COLO829 (cell line): ENCODE measurements around the gene C1QTNF5.

Source experiments
- DNase-seq: peaks from one replicate; pipeline ENCODE4 v3.0.0; 2012; ENCODE audit warnings: low spot score

The C1QTNF5 gene

DNA sequence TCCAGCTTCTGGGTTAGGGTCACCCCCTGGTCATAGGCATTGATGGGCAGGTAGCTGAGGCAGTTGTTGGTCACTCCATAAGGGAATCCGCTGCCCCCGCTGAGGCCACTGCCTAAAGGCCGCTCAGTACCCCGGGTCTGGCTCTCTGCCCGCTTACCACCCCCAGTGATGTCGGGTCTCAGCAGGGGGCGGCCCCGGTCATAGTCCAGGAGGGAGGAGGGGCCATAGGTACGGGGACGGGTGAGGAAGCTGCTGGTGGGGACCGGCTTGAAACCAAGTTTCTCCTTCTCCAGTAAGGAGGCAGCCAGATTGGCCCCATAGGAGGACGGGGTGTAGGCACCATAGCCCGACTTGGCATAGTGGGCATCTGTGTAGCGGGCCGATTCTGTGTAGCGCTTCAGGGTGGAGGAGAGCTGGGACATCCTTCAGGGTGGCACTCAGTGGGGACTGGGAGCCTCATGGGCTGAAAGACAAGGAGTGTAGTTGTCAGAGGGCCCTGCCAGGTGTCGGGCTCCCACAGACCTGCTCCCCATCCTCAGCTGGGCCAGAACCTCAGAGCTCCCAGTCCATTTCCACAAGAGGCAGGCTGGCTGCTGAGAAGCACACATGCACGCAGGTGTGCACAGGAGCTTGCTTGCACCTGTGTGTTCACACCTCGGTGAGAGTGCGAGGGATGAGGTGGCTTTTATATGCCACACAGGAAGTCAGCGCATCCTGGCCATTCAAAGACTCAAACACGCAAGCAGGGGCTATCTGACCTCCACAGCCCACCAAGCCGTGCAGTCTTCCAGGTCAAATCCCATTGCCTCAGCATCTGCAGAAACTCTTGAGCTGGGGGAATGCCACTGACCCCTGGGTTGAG is 32.6 kb upstream of the C1QTNF5 start:
- DNase-seq = no peak

DNA sequence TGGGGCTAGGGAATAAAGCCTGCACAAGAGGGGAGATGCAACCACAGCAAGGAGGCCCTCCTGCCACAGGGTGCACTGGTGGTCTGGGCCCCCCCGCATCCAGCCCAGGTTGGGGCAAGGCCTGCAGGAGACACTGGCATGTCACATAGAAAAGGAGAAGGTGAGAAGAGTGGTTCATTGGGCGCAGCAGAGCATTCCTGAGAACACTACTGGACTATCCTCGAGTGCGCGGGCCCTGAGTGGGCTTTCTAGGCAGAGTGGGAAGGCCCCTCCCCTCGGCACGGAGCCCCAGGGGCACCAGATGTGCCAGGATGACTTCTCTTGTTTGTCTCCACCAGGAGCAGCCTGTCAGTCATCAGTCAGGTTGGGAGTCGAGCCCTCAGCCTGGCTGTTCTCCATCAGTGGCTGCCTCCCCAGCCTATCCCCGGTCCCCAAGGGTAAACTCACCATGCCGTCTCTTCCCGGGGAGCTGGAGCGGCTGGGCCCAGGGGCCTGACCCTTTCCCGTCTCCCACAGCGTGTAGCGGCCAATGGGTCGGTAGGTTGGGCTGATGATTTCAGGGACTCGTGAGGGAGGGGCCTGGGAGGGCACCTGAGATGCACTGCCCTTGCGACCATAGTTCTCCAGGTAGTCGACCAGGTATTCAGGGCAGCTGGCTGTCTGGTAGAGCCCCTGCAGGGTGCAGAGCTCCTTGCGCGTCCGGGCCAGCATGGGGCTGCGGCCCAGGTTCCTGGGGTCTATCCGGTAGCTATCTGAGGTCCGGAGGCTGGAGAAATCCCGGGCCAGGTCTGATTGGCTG is 31.8 kb upstream of the C1QTNF5 start:
- no peak for DNase-seq

DNA sequence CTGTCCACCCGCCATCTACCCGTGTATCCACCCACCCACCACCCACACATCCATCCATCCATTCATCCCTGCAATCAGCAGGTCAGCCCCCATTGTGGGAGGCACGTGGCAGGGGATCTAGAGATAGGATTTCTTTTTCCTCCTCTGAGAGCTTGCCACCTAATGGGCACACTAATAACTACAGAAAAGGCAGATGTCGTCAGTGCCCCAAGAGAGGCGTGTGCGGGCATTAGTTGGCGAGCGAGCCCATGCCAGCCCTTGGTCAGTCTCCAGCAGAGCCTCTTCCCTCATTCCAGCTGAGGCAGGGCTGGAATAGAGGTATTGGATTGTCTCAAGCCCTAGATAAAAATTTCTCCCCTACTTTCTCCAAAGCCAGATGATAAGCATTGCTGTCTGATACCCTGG is 31.1 kb upstream of the C1QTNF5 start:
- no peak for DNase-seq

DNA sequence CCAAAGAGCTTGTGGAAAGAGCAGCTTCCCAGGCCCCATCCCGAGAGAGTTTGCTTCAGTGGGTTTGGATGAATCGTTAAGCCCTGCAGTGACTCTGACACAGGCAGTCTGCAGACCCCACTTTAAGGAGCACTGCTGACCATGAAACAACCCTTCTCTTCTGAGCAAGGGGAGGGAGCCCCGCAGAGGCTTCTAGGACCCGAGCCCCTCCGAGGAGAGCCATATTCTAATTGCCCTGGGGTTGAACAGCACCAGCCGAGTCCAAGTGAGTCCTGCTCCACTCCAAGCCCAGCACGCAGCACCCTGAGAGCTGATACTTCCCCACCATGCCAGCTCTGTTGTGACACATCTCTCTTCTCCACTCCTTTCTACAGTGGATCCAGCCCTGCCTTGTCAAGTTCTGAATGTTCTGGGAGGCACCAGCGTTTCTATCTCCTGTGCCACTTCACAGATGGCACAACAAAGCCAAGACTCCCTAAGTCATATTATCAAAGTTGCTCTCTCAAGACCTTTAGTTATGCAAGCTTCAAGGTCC is 30.5 kb upstream of the C1QTNF5 start:
- no peak for DNase-seq

DNA sequence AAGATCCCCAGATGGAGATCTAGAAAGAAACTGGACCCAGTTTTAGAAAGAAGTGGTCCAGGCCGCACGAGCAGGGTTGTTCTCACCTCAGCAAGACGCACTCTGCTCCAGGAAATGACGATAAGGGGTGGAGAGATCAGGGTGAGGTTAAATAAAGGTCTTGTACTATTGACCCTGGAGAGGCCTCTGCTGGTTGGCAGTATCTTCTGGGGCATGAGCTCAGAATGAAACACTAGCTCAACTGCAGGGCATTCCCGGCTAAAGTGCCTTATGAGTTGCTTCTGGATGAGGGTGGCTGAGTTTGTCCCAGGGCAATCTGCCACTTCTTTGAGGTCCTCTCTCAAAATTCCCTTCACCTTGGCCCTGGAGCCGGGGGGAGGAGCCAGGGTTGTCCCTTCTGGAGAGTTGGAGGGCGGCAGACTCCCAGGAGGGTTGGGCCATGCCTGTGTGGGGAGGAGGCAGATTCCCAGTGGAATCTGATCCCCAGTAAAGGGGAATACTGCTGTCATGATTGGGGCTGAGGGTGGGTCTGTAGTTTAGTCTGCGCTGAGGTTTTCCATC is 29.9 kb upstream of the C1QTNF5 start:
- DNase-seq = no peak

DNA sequence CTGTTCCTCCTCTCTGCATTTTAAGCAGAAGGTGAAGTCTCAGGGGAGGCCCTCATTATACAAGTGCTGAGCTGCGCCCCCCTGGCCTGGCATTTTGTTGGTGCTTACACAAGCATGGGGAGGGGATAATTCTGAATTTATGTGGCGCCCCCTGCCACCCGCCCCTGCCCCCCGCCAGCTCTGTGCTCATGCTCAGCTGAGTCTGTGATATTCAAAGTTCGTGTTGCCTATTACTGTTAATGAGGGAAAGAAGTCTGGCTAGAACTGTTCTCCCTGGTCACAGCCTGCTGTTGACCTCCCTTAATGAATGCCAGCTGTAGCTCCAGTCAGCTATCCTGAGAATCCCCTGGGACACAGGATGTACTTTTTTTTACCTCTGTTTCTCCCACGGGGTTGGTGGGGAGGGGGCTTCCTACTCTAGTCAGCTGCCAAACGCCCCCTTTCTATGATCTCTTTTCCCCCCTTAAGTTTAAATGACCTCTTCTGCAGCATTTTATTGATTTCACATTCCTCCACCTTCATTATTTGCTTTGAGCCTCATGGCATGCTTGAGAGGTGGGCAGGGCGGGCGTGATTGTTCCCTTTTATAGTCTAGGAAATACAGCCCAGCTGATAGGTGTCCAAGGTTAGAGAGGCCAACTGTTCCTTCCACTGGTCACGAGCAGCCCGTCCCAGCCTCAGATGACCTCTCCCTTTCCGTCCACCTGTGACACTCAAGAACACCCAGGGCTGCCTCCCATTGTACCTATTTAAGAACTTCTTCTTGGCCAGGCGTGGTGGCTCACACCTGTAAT is 28.6 kb upstream of the C1QTNF5 start:
- DNase-seq = no peak

DNA sequence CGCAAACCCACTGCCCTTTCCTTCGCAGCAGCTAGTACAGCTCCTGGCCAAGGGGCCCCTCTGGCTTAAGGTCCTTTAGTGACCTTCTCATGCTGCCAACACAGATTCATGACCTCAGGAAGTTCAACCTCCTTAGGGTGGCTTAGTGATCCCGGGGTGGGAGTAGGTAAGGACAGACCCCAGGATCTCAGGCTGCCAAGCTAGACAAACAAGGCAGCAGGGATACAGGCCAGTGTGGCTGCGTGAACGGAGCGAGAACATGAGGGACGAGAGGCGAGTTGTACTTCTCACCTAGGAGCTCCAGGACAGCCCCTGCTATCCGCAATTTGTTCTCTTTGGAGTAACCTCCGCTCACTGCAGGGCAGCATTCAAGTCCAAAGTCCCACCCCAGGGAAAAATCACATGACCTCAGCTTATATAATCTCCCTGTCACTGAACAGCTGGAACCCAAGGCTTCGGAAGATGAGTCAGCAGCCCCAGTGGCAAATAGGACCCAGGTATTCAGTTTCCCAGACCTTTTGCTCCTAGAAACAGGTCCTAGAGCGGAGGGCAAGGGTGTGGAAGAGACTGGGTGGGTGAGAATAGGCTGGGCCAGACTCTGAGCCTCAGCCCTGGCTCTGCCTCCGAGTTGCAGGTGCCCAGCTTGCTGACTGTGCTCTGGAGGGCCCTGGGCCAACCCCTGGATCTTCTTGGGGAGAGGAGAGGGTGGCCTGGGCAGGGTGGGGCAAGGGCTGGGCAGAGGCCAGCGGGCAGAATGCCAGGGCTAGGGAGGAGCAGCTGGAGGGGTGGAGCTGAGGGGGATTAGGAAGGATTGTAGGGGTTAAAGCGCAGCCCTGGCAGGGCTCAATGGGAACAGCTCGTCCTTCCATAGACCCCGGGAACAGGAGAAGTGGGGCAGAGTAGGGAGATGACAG is 27.7 kb upstream of the C1QTNF5 start:
- no peak for DNase-seq

DNA sequence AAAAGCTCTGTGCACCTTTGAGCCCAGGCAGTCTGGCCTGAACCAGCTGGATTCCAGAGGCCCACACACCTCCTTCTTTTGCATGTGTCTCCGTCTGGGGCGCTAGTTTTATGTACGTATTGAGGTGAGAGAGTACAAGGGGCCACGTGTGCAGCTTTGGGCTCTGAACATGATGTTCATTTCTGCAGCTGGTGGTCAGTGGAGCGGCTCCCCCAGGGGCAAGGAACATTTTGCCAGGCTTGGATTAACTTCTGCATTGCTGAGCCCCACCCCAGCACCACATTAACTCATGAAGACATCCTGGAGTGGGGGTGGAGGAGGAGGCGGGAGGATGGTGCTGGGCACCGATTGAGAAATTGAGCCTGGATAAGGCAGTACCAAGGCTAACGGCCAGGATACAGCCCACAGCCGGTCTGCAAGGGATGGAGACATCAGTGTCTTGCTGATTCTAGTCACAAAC is 27.0 kb upstream of the C1QTNF5 start:
- DNase-seq = no peak

DNA sequence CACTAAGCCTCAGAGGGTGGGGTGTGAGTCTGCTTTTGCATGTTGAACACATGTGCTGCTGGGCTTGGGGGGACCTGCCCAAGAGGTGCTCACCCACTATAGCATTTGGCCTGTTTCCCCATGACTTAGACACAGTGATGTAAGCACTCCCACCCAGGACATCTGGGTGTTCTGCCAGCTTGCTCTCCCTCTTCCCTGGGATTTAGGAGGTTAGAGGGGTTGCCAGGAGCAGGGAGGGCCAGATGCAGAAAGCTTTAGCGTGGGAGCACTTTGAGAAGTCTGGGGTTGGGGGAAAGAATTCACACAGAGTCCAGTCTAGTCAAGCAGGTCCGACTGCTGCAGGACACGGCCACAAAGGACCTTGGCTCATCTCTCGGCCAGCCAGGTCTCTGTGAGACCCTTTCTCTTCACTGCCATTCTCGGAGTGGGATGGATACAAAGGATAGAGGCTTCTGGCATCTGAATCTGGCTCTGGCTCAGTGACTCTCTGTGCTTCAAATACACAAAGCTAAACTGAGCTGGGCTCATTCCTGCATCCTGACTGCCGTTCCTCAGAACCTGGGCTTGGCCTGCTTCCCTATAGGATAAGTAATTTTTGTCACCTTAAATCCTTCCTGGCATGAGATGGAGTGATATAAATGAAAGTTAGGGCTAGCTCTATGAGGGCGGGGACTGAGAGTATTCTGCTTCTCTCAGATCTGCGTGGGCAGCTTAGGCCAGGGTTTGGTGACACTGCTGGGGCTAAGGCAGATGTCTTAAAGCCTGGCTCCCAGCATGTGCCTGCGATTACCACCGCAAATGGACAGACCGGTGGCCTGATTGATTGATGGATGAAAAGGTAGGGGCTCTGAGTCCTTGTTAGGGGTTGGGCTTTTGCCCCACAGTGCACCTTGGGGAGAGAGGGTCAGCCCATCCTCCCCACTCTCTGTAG is 26.3 kb upstream of the C1QTNF5 start:
- no peak for DNase-seq

DNA sequence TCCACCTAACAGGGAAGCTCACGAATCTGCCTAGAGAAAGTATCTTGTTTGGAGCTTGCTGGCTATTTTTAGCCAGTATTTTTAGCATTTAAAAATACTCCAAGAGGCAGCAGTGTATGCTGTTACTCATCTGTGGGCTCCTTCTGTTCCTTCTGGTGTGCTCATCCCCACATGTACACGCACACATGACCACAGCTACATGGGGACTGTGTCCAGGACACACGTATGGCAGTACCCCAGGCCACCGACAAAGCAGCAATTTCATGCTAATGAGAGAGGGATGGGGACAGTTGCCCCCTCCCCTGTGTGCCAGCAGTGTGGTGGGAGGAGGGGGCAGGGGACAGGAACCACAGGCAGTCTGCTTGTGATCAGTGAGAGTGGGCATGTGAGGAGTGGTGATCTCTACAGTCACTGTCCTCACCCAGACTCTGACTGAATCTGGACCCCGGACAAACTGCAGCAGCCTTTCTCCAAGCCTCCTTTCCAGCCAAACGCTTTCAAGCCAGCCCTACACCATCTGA is 24.4 kb upstream of the C1QTNF5 start:
- no peak for DNase-seq

DNA sequence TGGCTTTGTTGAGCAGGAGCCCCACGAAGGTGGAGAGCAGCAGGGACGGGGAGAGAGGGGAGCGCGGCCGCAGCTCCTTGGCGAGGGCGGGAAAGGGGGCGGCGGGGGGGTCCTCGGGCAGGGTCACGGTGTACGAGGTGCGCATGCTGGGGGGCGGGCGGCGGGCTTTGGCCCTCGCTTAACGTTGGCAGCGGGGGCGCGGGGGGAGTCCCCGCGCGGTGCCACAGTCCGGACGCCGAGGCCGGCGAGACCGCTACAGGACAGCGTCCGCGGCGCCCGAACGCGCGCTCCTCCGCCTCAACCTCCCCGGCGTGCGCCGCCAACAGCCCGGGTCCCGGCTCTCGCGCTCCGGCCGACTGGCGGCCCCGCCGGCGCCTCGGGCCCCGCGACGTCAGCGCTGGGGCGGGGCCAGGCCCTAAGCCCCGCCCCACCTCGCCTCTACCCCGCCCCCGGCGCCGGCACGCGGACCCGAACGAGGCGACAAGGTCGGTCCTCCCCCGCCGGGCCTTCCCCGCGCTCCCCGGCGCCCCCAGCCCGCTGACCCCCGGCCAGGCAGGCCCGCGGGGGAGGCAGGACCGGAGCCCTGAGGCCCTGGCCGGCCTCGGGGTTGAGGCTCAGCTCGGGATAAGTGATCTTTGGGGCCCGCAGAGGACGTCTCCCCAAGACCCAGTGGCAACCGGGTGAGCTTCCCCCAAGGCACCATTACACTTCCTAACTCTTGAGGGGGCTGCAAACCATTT is 23.3 kb upstream of the C1QTNF5 start:
- no peak for DNase-seq

DNA sequence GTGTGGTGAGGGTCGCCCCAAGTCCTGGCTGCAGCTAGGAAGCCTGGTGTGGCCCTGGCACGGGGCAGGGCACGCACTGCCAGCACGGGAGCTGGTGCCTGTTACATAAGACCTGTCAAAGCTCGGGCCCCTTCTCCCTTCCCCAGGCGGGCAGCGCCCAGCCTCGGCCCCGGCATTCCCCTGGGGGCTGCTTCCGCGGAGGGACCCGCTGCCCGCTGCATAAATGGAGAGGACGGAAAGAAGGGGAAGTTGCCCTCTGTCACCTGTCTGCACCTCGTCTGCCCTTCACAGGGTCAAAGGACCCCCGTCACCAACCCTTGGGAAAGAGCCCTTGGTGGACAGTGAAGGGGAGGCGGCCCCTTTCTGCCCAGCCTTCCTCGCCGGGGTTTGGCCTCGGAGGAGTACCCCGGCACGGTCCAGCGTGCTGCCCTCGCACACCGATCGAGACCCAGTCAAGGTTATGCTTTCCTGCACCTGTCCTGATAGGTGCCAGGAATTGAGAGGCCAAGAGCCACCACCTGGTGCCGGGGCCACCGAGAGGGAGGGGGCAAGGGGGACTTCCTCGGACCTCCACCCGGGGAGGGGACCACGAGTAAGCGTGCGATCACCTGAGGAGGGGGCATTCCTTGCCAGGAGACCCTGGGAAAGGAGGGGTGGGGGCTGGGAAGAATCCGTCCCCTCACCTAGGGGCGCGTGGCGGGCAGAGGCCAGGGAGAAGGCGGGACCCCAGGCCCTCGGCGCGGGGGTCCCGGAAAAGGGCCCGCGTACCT is 22.6 kb upstream of the C1QTNF5 start:
- no peak for DNase-seq

DNA sequence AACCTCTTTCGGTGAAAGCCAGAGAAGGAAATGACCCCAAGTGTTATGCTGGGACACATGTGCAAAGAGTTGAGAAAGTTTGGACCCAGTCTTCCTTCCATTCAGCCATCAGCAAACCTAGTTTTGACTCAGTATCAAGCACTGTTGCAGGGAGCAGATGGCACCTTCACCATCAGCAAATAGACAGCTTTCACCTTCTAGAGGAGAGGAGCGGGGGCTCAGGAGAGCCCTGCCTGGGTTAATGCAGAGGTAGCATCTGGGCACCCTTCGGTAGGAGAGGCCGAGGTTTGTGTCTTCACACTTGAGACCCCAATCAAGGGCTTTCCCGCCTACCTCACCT is 22.0 kb upstream of the C1QTNF5 start:
- DNase-seq = no peak

DNA sequence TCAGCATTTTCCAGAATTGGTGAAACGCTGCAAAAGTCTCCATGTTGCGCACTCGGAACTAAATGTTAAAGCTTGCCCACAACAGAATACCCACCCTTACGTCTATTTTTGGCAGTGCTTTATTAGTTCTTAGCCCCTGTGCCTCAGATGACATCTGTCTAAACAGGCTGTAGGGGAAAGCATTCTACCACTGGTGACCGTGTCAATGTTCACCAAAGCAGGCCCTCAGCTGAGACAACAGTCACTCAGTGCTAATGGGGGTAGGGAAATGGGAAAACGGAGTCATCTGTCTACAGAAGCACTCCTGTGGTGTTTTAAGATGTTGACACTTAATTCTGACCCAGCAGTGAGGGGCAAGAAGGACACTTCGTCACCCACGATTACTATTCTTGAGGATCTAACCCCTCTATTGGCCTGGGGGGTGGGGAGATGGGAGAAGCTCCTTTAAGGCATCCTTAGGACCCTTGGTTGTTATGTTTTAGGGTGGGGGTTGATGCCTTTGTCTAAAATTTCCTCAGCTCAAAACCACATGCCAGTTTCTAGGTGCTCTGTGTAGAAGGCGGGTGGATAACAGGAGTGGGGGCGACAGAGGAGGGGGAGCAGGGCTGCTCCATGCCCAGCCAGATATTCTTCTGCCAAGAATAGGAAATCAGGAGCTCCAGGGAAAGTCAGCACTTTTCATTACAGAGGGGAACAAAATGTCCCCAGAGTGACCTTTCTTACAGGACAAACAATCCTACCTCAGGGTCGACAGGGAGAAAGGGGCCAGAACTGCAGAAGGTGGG is 21.4 kb upstream of the C1QTNF5 start:
- DNase-seq = no peak

DNA sequence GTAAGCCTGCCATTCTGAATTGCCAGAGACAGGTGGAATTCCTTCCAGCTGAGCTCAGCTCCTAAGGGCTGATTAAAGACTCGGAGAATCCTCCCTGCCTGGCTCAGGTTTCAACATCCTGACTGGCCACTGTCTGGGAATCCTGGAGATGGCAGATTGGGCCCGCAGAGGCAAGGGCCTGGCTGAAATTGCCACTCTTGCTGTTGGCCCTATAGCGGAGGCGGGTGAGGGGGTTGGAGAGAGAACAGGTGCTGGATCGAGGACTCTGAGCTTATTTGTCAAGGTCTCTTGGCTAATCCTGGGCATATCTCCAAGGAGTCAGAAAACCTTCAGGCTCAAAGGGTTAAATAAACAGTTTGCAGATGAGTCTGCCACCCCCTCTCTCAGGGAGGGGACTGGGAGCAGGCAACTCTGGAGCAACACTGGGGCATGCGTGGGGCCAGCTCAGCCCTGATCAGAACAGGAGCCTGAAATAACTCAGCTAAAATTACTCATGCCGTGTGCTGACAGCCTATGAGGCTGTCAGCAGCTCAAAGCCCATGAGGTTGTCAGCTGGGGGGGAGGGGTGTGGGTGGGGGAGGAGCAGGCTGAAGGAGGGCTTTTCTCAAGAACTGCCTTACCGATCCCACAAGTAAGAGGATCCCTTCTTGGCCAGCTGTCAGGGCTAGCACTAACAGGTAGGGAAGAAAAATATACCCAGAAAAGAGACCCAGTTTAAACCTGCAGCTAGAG is 20.5 kb upstream of the C1QTNF5 start:
- no peak for DNase-seq
